ENCODE measurements around the gene CD5L. TPM values are rescaled to one million over a fixed set of nuclear protein-coding genes. Genes with fewer than 3 reads are reported as not detected.

The CD5L gene
- total and polyA plus RNA-seq, 10 of the 15 experiments (the other 5 are each of a cell fraction or from before 2014, with no cell fraction given): 0.10 to 0.57 (median 0.24) TPM

GRCh38 chr1:157880621-157881020 is 39.0 kb upstream of the CD5L start:
- intact Hi-C loops (cut with micrococcal nuclease; ENCODE audit: unreplicated experiment) (no loop called here), in situ Hi-C loops (cut with MboI) (no loop called here)
- ChIA-PET CTCF (no interaction called here), SMC1A (ENCODE audit: uncharacterized antibody, unreplicated experiment) (no interaction called here), RAD21 (ENCODE audit: unreplicated experiment) (no interaction called here), POLR2A (no interaction called here)
- Histone ChIP-seq H3K9ac (ENCODE audit: control insufficient read depth, insufficient read depth, low read length) (no peak overlapping the region), H3K4me1 (ENCODE audit: control insufficient read depth, insufficient read depth, low read length) (no peaks in the 10 kb centered on the region), H3K27ac (ENCODE audit: control insufficient read depth, insufficient read depth) (no peak overlapping the region), H3K4me2 (ENCODE audit: control insufficient read depth, insufficient read depth) (no peak overlapping the region), H3K27me3 (replicated peaks in 1 of 2; ENCODE audit: control insufficient read depth in 2 of 2, insufficient read depth in 2 of 2, low read length in 1 of 2) (no peaks in the 10 kb centered on the region), H3K36me3 (ENCODE audit: control insufficient read depth in 2 of 2, insufficient read depth in 2 of 2, low read length in 1 of 2) (no peaks in the 10 kb centered on the region), H3K9me3 (replicated peaks; ENCODE audit: control insufficient read depth, insufficient read depth, low read length) (no peaks in the 10 kb centered on the region), H4K20me1 (ENCODE audit: control insufficient read depth, insufficient read depth) (no peaks in the 10 kb centered on the region), H2AFZ (ENCODE audit: control insufficient read depth, low read depth, low read length) (no peak overlapping the region), H3K4me3 (no peak overlapping the region), H3K79me2 (ENCODE audit: control insufficient read depth, insufficient read depth, low read length) (no peaks in the 10 kb centered on the region)
- FAIRE-seq (no peak), ATAC-seq (no peak), DNase-seq (ENCODE audit: low read depth, low spot score) (no peak)
- WGBS (ENCODE audit: insufficient coverage, insufficient replicate concordance, low lambda C conversion rate, missing lambda C conversion rate): 13% methylated on average over 4 of the region's 4 CpGs
- BruUV-seq (replicated peaks): no TSS peak
- no peak for TF ChIP-seq NR2F1 (conservative IDR thresholded peaks at IDR 0.05)
- TF ChIP-seq ATF7 (IDR thresholded peaks at IDR 0.05; ENCODE audit: low read depth): no peak
- no peak for TF ChIP-seq HDAC6 (IDR thresholded peaks at IDR 0.05; ENCODE audit: unreplicated experiment)
- no peak for TF ChIP-seq CHD1 (IDR thresholded peaks at IDR 0.05; ENCODE audit: low read depth, low read length)
- no peak for TF ChIP-seq IRF4 (IDR thresholded peaks at IDR 0.05; ENCODE audit: low read depth, low read length)
- no peak for TF ChIP-seq MTA3 (IDR thresholded peaks at IDR 0.05; ENCODE audit: borderline replicate concordance, low read length)
- no peak for TF ChIP-seq SKIL (IDR thresholded peaks at IDR 0.05; ENCODE audit: low read depth, poor library complexity, severe bottlenecking)
- TF ChIP-seq ZNF217 (IDR thresholded peaks at IDR 0.05): no peak
- TF ChIP-seq NBN (IDR thresholded peaks at IDR 0.05): no peak
